H7 (cell line): ENCODE measurements around the gene VAT1L. TPM values are rescaled to one million over a fixed set of nuclear protein-coding genes. Genes with fewer than 3 reads are reported as not detected.
"Not testable (repeated sequence)": the region's sequence is repeated elsewhere in the genome, so short reads cannot be mapped to it uniquely, and the experiment has no call there.

Experiments used
- DNase-seq: peaks from one replicate; pipeline ENCODE4 v3.0.0; 2012
- H3K27me3 ChIP-seq: 2 replicates; pipeline ENCODE4 v1.6.0; 2011; ENCODE audit warnings: mild to moderate bottlenecking, low read length; ENCODE audit not compliant: control insufficient read depth, insufficient read depth
- H3K36me3 ChIP-seq: replicated peaks from 2 replicates; pipeline ENCODE4 v1.5.1; 2011; ENCODE audit warnings: low read length; ENCODE audit not compliant: control insufficient read depth, insufficient read depth
- H3K4me3 ChIP-seq: 2 replicates; pipeline ENCODE4 v1.5.1; 2011; ENCODE audit warnings: low read depth, mild to moderate bottlenecking, control low read depth, low read length, moderate library complexity; ENCODE audit not compliant: insufficient read depth
- total RNA-seq: library from RNA; depleted of rRNA; stranded (reverse); fragments of >200 nt; shearing (Covaris generic); gene quantifications from 2 replicates; pipeline ENCODE4 v1.2.3, GENCODE V29; 2014

Gene VAT1L
- total RNA-seq, 1 experiment from 2014 or later, result 19.5 TPM

- no peak overlapping the region for H3K4me3 ChIP-seq
- peak; percentile 46 for DNase-seq
- no peaks in the 10 kb centered on the region for H3K36me3 ChIP-seq
- peaks cover 4% of the 10 kb centered on the region; the same call in 1 of the 2 replicates for H3K27me3 ChIP-seq
Measured at GRCh38 chr16:77967054-77967904, 178.9 kb downstream of the VAT1L start.

DNA sequence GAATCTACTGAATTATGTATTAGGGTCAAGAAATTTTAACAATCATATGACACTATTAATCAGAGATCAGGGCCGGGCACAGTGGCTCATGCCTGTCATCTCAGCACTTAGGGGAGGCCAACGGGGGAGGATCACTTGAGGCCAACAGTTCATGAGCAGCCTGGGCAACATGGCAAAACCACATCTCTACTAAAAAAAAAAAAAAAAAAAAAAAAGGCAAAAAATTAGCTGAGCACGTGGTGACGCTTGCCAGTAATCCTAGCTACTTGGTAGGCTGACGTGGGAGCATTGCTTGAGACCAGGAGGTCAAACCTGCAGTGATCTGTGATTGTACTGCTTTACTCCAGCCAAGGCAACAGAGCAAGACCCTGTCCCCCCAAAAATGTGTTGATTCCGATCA lies 181.5 kb downstream of the VAT1L start:
- Histone ChIP-seq H3K27me3 (no peaks in the 10 kb centered on the region; the same call in 1 of the 2 replicates), H3K4me3 (no peak overlapping the region), H3K36me3 (no peaks in the 10 kb centered on the region)
- DNase-seq, result no peak

DNA sequence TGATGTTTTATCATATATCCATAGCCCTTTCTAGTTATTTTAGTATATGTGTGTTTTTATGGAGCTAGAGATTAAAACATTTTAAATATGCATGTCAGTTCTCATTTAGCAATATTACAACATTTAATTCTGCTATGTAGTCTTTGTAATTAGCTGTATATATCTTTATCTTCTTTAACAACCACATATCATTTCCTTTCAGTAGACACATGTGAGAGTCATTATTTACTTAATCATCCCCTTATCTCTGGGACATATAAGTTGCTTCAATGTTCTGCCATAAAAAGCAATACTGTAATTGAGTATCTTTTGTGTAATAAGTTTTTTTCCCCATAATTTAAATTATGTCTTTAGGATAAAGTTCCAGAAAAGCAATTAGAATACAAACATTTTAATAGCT lies 182.0 kb downstream of the VAT1L start:
- Histone ChIP-seq H3K36me3 (no peaks in the 10 kb centered on the region), H3K27me3 (no peaks in the 10 kb centered on the region; the same call in 1 of the 2 replicates), H3K4me3 (no peak overlapping the region)
- no peak for DNase-seq

- no peaks in the 10 kb centered on the region for H3K36me3 ChIP-seq
- H3K4me3 ChIP-seq, result no peak overlapping the region
- H3K27me3 ChIP-seq, result no peaks in the 10 kb centered on the region
- peak; percentile 72 for DNase-seq
Measured at GRCh38 chr16:77971306-77972061, 183.1 kb downstream of the VAT1L start.

DNA sequence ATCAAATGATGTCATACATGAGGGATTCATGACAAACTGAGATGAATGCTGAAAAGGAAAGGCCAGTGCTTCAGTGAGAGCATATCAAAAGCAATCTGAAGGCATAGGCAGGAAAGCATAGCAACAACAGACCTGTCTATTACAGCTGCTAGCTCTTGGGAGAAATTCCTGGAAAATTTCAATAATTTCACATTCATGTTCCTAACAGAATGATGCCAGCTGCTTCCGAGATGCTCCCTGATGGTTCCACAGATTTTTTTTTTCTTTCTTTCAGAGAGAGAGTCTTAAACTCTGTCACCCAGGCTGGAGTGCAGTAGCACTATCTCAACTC lies 183.7 kb downstream of the VAT1L start:
- Histone ChIP-seq H3K36me3 (no peaks in the 10 kb centered on the region), H3K27me3 (no peaks in the 10 kb centered on the region), H3K4me3 (no peak overlapping the region)
- no peak for DNase-seq

- no peaks in the 10 kb centered on the region for H3K36me3 ChIP-seq
- DNase-seq, result peak; percentile 49
- no peaks in the 10 kb centered on the region for H3K27me3 ChIP-seq
- H3K4me3 ChIP-seq, result no peak overlapping the region
Measured at GRCh38 chr16:77974883-77975282, 186.5 kb downstream of the VAT1L start.

- Histone ChIP-seq H3K27me3 (no peaks in the 10 kb centered on the region), H3K4me3 (no peak overlapping the region), H3K36me3 (no peaks in the 10 kb centered on the region)
- no peak for DNase-seq
Measured at GRCh38 chr16:77975942-77976341, 187.6 kb downstream of the VAT1L start.

- DNase-seq, result no peak
Measured at GRCh38 chr16:77977339-77977738, 189.0 kb downstream of the VAT1L start.

DNA sequence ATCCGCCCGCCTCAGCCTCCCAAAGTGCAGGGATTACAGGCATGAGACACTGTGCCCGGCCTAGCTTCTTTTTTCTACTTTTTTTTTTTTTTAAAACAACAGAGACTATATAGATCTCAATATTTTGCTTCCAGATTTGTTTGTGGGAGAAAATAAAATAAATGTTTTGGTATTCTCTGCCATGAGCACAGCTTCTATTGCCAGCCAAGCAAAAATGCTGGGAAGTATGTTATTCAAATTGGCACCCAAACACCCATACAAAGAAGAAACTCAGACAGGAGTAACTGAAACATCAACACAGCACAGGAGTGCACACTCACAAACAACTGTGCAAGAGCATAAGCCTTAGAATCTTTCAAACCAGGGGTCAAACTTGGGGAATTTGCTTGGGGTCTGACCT lies 196.7 kb downstream of the VAT1L start:
- Histone ChIP-seq H3K4me3 (no peak overlapping the region), H3K36me3 (no peaks in the 10 kb centered on the region), H3K27me3 (no peaks in the 10 kb centered on the region)
- DNase-seq, result no peak

More at GRCh38 chr16:77977339-77977738, 189.0 kb downstream of the VAT1L start:
- Histone ChIP-seq H3K36me3 (no peaks in the 10 kb centered on the region), H3K4me3 (no peak overlapping the region), H3K27me3 (no peaks in the 10 kb centered on the region)

GRCh38 chr16:77986011-77986740 lies 197.8 kb downstream of the VAT1L start:
- Histone ChIP-seq H3K27me3 (no peaks in the 10 kb centered on the region), H3K36me3 (no peaks in the 10 kb centered on the region), H3K4me3 (no peak overlapping the region)
- DNase-seq, result no peak

DNA sequence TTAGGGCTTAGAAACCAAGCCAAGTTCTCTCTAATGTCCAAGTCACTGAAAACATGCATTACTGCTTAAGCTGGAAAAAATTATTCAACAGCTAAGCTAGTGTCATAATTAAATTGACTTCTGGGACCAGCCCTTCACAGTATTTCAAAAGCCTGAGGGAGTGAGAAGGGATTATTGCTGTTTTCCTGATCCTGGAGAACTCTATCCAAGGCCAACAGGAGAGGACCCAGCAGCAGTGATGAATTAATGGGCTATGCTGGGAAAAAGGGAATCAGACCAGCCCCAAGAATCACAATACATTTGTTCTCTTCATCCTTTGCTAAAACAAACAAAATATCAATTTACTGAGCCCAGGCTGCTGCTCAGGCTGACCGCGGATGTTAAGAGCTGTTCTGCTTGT lies 199.4 kb downstream of the VAT1L start:
- no peak for DNase-seq
- H3K4me3 ChIP-seq, result no peak overlapping the region
- H3K36me3 ChIP-seq, result no peaks in the 10 kb centered on the region
- H3K27me3 ChIP-seq, result no peaks in the 10 kb centered on the region

GRCh38 chr16:77989846-77990245 lies 201.5 kb downstream of the VAT1L start:
- H3K27me3 ChIP-seq, result no peaks in the 10 kb centered on the region
- DNase-seq, result no peak
- H3K4me3 ChIP-seq, result no peak overlapping the region

DNA sequence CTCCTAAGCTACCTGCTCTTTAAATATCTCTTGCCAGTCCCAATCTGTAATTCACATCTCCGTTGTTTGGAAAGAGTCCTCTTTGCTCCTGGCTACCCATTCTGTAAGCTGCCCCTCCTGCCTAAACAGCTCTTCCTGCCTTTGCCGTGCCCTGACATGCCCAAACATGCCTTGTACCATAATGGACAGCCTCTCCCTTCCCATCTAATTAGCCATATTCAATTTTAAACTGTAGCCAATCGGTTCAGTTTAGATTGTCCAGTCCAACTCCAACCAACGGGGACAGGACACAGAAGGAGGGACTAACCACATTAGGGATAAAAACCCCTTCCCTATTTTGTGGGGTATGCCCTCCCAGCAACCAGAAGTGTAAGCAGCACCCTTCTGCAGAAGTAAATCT lies 203.3 kb downstream of the VAT1L start:
- no peaks in the 10 kb centered on the region for H3K36me3 ChIP-seq
- DNase-seq, result no peak
- no peaks in the 10 kb centered on the region for H3K27me3 ChIP-seq
- no peak overlapping the region for H3K4me3 ChIP-seq

More at GRCh38 chr16:77989846-77990245, 201.5 kb downstream of the VAT1L start:
- no peaks in the 10 kb centered on the region for H3K36me3 ChIP-seq

DNA sequence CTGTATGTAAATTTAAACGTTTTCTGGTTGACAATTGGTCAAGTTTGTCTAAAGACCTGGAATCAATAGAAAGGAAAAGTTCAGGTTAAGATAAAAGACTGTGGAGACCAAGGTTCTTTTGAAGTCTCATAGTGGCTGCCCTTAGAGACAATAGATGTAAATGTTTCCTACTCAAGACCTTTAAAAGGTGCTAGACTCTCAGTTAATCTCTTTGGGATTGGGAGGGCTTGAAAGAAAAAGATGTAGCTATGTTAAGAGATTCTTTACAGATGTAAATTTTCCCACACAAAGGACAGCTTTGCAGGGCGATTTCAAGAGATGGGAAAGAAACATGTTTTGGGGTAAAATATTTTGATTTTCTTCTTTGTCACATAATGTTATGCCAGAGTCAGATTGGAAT lies 204.0 kb downstream of the VAT1L start:
- H3K36me3 ChIP-seq, H3K4me3 ChIP-seq, DNase-seq, H3K27me3 ChIP-seq: not testable (repeated sequence)
